ENCODE data around the gene FAM131C.

Gene FAM131C

DNA sequence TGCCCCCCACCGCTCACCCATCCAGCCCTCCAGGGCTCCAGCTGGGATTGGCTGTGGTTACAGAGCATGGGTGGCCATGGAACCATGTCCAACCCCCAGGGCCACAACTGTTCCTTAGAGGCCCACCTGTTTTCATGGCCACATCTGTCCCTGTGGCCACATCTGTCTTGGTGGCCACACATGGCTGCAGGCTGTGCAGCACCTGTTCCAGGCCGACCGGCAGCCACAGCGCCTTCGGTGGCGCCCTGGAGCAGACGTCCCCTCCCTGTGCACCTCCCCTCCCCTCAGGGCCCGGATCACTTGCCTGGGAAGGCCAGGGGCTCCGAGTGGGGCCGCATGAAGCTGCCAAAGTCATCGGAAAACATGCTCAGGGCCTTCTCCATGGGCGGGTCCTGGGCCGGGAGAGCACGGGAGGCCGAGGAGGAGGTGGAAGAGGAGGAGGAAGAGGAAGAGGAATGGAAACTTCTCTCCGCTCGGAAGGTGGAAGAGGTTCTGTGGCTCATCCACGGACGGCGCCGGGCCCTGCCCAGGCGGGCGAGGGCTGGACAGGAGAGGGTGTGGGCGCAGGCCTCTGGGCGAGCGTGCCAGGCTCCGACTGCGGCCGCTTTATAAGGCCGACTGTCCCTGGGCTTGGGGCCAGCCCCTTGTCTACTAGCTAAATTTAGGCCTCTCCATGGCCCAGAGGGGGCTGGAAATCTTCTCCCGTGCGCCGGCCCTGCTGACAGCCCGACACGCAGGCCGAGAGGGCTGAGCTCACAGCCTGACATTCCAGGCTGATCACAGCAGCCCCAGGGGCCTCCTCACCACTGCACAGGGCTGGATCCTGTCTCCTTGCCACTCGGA is 55.8 kb downstream of the FAM131C start, which contains the start of gene HSPB7:
TSS of gene HSPB7 (minus strand) at position 583 of the 843 bp plus-strand sequence. CDS start at position 503, 80 bp downstream.
- no peak for DNase-seq (ENCODE audit: low read depth in 2 of 2, low spot score in 1 of 2)

DNA sequence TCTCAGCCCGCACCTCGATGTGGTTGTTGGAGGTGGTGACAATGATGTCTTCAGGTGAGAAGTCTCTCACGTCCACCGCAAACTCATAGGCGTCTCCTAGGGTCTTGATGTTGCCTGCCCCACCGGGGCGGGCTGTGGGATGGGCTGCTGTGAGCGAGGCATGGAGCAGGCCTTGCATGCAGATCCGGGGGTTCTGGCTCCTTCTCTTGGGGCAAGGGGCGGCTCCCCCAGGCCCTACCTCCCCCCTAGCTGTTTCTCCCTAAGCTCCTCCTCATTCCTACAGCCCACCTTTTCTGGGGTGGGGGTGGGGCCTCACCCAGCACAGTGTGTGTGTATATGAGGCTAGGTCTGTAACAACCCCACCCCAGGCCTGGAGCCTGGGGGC is 56.4 kb downstream of the FAM131C start:
- DNase-seq (ENCODE audit: low read depth in 2 of 2, low spot score in 1 of 2) = no peak

DNA sequence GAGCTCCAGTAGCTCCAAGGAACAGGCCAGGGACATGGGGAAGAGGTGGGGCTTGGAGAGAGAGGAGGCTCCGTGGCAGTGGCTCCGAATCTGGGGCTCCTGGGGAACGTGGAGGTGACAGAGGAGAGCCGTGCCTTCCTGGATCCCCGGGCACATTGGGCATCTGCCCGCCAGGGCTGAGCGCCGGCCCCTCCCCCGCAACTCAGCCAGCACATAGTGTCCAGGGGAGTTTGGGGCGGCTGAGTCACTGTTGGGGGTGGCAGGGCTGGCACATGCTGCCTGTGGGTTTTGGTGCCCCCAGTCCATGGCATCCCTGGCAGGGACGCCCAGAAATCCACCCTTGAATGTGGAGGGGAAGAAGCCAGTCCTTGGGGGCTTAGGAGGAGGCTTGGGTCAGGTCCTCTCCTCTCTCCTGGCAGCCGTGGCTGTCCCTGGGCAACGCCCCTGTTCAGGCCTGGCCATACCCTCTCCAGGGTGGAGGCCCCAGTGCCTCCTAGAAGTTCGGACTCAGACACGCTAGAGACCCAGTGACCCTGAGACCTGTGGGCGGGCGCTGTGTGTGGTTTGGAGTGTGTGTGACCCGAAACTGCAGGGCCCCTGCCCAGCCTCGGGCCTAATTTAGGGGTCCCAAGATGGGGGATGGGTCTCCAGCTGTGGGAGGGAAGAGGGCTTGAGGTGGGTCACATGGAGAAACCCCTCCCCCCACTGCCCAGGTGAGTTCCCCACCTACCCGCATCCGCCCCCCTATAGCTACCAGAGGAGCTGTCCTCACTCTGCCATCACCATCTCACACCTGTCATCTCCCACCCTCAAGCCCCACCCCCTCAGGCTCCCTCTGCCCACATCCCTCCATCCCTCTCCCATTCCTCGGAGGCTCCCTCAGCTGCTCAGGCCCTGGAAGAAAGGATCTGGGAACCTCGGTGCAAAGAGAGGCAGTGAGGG is 57.2 kb downstream of the FAM131C start:
- DNase-seq (ENCODE audit: low read depth in 2 of 2, low spot score in 1 of 2) = no peak

DNA sequence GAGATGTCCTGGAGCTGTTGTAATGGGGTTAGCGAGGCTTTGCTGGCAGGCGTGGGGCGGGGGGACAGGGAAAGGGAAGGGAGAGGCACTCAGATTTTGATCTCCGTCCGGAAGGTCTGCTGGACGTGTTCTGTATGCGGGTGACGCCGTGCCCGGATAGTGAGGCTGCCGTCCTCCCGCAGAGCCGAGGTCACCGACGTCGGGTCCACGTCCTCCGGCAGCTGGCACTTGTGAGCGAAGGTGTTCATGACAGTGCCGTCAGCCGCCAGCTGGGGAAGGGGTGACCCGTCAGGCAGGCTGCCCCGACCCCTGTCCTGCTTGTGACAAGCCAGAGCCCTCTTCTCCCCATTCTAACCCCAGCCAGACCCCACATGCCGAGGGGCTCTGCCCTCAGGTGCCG is 58.0 kb downstream of the FAM131C start:
- DNase-seq (ENCODE audit: low read depth in 2 of 2, low spot score in 1 of 2) = no peak

DNA sequence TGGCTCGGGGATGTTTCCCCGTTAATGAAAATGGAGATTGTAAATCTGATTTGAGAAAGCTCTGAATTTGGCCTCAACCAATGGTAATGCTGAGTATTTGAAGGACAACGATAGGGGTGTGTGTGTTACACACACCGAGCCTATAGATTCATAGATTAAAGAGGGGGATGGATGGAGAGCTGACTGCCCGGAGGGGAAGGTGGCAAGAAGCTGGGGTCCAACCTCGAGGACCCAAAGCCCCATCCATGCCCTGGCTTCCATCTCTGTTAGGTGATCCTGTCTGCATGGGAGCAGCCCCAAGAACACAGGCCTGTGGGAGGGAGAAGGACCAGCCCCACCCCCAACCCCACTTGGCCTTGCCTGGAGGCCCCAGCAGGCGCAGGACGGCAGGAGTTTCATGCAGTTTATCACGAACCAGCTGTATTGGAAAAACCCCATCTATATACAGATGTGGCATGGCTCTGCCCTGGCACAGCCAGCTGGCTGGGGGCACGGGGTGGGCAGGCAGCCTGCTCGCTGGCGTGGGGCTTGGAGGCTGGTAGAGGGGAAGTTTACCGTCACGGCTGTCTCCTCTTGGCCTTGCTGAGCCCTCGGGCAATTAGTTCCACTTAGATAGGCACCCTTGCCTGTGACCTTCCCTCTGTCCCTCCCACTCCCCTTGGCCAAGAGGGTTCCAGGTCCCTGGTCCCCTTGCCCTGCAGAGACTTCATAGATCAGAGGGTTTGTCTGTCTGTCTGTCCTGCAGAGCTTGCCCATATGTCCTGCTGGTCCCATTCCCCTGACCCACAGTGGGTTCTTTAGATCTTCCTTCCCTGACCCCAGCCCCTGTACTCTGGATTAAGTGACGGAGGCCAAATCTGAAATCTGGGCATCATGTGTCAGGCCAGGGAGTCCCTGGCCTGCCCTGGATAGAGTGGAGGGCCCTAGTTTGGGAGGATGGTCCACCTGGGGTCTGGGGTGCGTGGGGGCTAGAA is 58.7 kb downstream of the FAM131C start:
- DNase-seq (ENCODE audit: low read depth in 2 of 2, low spot score in 1 of 2) = no peak

DNA sequence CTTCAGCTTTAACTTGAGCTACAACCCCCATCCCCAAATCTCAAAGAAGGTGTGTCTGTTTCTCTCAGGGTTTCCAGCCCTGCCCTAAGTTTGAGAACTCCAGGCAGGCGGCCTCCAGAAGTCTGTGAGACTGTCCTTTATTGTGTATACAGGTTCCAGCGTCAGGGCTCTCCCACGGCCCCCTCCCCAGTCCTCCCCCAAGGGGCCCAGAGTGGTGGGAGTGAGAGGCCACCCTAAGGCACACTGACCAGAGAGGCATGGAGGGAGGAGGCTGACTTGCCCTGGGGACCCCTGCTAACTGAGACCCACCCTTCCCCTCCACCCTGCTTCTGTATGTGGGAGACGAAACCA is 59.6 kb downstream of the FAM131C start:
- DNase-seq (ENCODE audit: low read depth in 2 of 2, low spot score in 1 of 2) = no peak

DNA sequence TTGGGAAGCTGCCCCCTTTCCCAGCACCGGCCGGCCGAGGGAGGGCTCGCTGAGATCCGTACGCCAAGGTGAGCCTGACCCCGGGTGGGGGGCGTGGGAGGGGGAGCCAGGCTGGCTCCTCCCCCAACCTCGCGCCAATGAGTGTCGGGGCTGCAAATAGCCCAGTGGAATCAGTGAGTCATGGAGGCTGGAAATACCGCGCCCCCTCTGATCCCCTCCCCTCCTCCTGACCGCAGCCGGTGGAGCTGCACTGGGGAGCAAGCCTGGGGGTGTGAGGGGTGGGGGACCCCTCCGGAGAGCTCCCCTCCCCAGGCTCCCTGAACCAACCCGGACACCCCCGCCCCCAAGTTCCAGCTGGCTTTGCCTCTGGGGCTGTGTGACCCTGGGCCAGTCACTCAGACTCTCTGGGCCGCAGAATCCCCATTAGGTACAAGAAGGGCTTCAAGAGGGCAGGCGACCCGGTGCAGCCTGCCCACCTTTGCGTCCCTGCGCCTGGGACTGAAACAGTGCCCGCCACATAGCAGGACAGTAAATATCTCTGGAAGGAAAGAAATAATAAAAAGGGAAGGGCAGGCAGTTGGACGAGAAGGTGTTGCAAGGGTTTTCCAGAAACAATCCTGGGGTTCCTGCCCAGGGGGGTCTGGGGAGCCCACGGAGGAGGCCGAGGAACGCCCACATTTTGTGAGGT is 60.1 kb downstream of the FAM131C start:
- peak; percentile 30 to 52 for DNase-seq (ENCODE audit: low read depth in 2 of 2, low spot score in 1 of 2)

DNA sequence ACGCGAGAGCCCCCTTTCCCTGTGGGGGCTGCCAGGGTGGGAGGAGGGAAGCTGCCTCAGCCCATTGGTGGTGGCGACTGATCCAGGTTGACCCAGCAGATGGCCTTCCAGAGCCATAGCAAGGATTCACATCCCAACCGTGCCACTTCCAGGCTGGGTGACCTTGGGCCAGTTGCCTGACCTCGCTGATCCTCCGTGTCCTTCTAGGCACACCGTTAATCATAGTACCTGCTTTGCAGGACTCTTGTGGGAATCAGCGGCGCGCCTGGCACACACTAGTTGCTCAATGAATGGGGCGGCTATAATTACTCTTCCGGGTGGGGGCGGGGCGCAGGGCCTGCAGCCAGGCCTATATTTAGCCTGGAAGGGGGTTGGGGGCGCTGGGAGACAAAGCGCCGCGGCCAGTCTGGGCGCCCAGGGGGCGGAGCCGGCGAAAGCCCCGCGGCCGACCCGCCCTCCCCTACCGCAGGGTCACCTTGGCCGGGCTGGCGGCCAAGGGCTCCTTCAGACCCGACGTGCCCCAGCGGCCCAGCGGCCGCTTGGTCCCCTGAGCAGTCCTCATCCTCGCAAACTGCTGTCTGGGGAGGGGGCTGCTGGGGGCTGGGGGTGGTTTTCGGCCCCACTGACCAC is 60.7 kb downstream of the FAM131C start:
- no peak for DNase-seq (ENCODE audit: low read depth in 2 of 2, low spot score in 1 of 2)

DNA sequence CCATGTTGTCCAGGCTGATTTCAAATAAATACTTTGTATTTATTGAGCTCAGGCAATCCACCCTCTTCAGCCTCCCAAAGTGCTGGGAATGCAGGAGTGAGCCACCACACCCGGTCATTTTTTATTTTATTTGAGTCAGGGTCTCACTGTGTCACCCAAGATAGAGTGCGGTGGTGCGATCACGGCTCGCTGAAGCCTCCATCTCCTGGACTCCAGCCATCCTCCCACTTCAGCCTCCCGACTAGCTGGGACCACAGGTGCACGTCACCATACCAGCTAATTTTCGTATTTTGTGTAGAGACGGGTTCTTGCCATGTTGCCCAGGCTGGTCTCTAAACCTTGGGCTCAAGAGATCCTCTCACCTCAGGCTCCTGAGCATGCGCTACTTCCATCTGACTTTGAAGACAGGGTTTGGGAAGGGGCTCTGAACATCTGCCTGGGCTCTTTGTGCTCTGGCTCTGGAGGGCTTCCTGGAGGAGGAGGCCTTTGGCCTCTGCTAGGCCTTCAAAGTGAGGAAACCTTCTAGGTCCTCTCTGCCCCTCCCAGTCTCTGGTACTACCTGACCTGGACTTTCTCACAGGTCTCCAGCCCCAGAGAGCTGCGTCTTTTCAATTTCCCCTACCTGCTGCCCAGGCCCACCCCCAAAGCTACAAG is 61.4 kb downstream of the FAM131C start:
- no peak for DNase-seq (ENCODE audit: low read depth in 2 of 2, low spot score in 1 of 2)

DNA sequence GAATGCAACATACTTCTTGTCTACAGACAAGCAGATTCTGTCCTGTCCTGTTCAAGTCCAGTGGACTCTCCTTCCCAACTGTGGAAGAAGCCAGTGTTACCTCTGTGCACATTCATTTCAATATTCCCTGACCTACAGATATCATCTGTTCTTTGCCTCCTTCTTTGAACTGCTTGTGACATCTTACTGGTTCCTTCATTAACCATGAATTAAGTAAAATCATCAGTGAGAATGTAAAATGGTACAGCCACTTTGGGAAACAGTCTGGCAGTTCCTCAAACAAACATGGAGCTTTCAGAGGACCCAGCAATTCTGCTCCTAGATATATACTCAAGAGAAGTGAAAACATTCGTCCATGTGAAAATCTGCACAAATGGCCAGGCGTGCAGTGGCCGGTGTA is 62.6 kb downstream of the FAM131C start:
- DNase-seq (ENCODE audit: low read depth in 2 of 2, low spot score in 1 of 2) = no peak

DNA sequence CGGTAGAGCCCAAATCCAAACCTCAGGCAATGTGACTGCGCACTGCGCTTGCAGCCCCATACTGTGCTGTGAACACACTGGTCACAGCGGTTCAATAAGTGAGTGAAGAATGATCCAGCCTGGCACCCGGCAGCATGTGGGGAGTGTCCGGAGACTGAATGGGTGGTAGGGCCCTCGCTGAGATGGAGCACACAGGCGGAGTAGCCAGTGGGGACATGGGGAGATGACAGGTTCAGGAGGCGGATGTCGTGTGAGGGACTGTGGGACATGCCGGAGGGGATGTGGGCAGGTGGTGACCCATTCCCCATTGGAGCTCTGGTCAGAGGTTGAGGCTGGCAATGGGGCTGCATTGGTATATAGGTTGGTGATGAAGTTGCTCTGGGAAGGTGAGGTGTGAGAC is 63.8 kb downstream of the FAM131C start:
- no peak for DNase-seq (ENCODE audit: low read depth in 2 of 2, low spot score in 1 of 2)

DNA sequence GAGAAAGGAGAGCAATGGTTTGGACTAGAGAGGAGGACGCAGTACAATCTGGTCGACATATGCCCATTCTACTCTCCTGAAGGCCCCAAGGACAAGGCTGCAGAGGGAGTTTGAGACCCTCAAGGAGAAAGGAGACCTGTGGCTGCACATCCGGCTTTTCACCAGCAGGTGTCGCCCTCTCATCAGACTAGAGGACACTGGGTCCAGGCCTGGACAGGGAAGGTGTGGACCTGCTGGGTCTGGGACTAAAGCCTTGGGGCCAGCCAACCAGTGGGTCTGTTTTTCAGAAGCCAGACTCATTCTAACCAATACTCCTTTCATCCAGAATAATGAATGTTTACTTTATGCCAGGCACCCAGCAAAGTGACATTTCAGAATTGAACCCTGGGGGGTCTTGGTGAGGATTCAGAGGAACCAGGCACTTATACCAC is 64.4 kb downstream of the FAM131C start:
- DNase-seq (ENCODE audit: low read depth in 2 of 2, low spot score in 1 of 2) = peak; percentile 39 to 76
